Stimulated activated naive CD8-positive, alpha-beta T cell treated with anti-CD3 and anti-CD28 coated beads, Interleukin-15, amount 100 ng/mL, for 72 hours (primary cell): ENCODE measurements around the gene DBNDD2.

Experiments
- ATAC-seq: fragments of 150-1000 bp; cut with Tn5 transposase; 2 replicates; pipeline ENCODE4 v1.10.0; 2021; ENCODE audit warnings: mild to moderate bottlenecking, moderate library complexity
- DNase-seq, 2 donors: peaks; one replicate each; pipeline ENCODE4 v3.0.0; 2021 to 2022
- H3K27ac Mint-ChIP-seq, 2 donors: one replicate each; pipeline ENCODE4 v1.8.0; 2022; ENCODE audit warnings: mild to moderate bottlenecking in 2 of 2, mixed read lengths in 2 of 2, moderate library complexity in 2 of 2
- H3K27me3 Mint-ChIP-seq: one replicate; pipeline ENCODE4 v1.8.0; 2022; ENCODE audit warnings: mixed read lengths
- H3K4me1 Mint-ChIP-seq: one replicate; pipeline ENCODE4 v1.8.0; 2022; ENCODE audit warnings: mild to moderate bottlenecking, mixed read lengths
- H3K4me3 Mint-ChIP-seq, 2 donors: one replicate each; pipeline ENCODE4 v1.8.0; 2022; ENCODE audit warnings: mild to moderate bottlenecking in 2 of 2, mixed read lengths in 2 of 2, moderate library complexity in 1 of 2
- H3K9me3 Mint-ChIP-seq, 2 donors: one replicate each; pipeline ENCODE4 v1.8.0; 2022; ENCODE audit warnings: mixed read lengths in 2 of 2

The DBNDD2 gene

GRCh38 chr20:45448270-45448669, 40.2 kb downstream of the DBNDD2 start:
- DNase-seq (no peak), ATAC-seq (no peak)
- H3K9me3 Mint-ChIP-seq = no peaks in the 10 kb centered on the region
- no peak overlapping the region for H3K4me3 Mint-ChIP-seq
- H3K4me1 Mint-ChIP-seq = peaks cover 20% of the 10 kb centered on the region
- peaks cover 16% of the 10 kb centered on the region for H3K27me3 Mint-ChIP-seq
- no peak overlapping the region for H3K27ac Mint-ChIP-seq

DNA sequence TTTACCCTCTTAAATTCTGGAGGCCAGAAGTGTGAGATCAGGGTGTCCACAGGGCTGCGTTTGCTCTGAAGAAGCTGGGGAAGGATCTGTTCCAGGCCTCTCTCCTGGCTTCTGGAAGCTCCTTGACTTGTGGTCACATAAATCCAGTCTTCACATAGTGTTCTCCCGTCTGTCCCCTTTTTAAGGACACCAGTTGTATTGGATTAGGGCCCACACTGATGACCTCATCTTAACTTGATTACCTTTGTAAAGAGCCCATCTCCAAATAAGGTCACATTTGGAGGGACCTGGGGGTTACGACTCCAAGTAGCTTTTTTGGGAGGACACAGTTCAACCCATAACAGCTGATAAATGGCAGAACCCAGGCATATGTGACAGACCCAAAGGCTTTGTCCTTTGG, 41.4 kb downstream of the DBNDD2 start:
- no peak overlapping the region for H3K4me3 Mint-ChIP-seq
- H3K4me1 Mint-ChIP-seq = peaks cover 9% of the 10 kb centered on the region
- no peak for ATAC-seq
- H3K27me3 Mint-ChIP-seq = peaks cover 11% of the 10 kb centered on the region
- no peak for DNase-seq
- no peak overlapping the region for H3K27ac Mint-ChIP-seq
- no peaks in the 10 kb centered on the region for H3K9me3 Mint-ChIP-seq

- Mint-ChIP-seq H3K4me1 (peaks cover 5% of the 10 kb centered on the region), H3K27ac (no peak overlapping the region), H3K4me3 (no peak overlapping the region), H3K27me3 (peaks cover 4% of the 10 kb centered on the region), H3K9me3 (no peaks in the 10 kb centered on the region)
- DNase-seq = no peak
- ATAC-seq = peak; percentile 62
Observed at GRCh38 chr20:45450097-45450818, 42.2 kb downstream of the DBNDD2 start.

DNA sequence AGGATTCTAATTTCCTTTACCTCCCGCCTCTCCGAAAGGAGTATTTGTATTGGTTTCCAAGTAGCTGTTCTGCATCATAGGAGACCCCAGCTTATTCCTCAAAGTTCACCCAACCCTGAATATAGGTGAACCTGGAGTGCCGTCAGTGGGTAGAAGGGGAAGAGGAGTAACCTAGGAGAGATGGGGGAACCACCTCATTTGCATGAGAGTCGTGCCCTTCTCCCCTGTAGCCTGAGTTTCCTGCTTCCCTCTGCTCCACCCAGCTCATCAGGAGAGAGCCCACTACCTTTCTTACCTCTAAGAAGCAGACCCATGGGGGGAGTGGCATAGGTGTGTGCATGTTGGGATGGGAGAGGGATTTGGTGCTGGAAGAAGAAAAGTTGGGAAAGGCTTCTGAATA, 44.1 kb downstream of the DBNDD2 start:
- H3K27ac Mint-ChIP-seq = no peak overlapping the region
- no peaks in the 10 kb centered on the region for H3K27me3 Mint-ChIP-seq
- H3K9me3 Mint-ChIP-seq = no peaks in the 10 kb centered on the region
- ATAC-seq (no peak), DNase-seq (no peak)
- H3K4me1 Mint-ChIP-seq = peaks cover 5% of the 10 kb centered on the region
- no peak overlapping the region for H3K4me3 Mint-ChIP-seq

DNA sequence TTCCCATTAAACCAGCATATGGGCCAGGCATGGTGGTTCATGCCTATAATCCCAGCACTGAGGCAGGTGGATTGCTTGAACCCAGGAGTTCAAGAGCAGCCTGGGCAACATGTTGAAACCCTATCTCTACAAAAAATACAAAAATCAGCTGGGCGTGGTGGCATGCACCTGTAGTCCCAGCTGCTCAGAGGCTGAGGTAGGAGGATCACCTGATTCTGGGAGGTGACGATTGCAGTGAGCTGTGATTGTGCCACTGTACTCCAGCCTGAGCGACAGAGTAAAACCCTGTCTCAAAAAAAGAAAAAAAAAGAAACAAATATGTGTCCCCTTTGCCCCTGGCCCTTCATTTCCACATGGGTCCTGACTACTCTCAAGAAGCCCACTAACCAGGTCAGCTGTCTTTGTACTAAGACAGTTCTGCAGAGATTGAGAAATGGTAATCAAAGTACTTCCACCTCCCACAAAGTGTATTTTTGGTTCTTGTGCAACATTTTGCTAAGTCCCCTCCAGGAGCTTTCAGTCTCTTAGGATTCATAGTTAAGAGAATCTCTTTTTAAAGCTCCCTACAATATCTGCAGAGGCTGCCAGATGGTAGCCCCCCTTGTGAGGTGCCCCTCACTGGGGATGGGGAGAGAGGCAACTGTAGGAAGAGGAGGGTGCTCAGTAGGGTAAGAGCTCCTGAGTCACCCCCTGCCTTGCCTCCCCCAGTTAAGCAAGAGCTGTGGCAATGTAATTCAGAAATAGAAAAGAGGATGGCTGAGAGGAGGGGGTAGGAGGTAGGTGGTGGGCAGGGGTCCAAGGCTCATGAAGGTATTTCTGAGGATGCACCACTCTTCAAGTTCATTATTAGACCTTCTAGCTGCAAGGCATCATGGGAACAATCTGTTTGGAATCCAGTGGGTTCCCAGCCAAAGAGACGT, 44.9 kb downstream of the DBNDD2 start:
- Mint-ChIP-seq H3K4me1 (peaks cover 5% of the 10 kb centered on the region), H3K27me3 (no peaks in the 10 kb centered on the region), H3K9me3 (no peaks in the 10 kb centered on the region), H3K4me3 (no peak overlapping the region), H3K27ac (peak overlapping the region in 1 of 2 donors; percentile 37)
- ATAC-seq (no peak), DNase-seq (no peak)

DNA sequence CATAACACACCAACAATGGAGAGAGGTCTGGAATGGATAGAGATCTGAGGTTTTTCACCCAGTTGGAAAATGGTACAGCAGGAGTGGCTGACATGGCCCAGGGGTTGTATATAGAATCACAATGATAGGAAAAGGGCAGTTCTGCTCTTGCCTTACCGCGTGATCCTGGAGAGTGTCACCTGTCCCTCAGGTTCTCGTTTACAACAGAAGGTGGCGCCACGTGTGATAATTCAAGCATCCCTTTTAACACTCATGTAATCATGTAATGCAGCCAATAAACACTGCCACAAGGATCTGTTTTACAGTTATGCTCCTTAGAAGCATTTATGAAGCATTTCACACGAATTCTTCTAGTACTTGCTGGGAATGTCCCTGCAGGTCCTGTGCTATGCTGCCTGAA, 48.5 kb downstream of the DBNDD2 start:
- DNase-seq (peak; percentile 37 to 40), ATAC-seq (peak; percentile 74)
- Mint-ChIP-seq H3K4me1 (peaks cover 12% of the 10 kb centered on the region), H3K27ac (no peak overlapping the region), H3K27me3 (no peaks in the 10 kb centered on the region), H3K9me3 (no peaks in the 10 kb centered on the region), H3K4me3 (no peak overlapping the region)

- ATAC-seq (no peak), DNase-seq (no peak)
- H3K4me1 Mint-ChIP-seq = peaks cover 7% of the 10 kb centered on the region
- H3K4me3 Mint-ChIP-seq = no peak overlapping the region
- H3K27ac Mint-ChIP-seq = no peak overlapping the region
- H3K9me3 Mint-ChIP-seq = no peaks in the 10 kb centered on the region
- no peaks in the 10 kb centered on the region for H3K27me3 Mint-ChIP-seq
Observed at GRCh38 chr20:45459606-45460005, 51.5 kb downstream of the DBNDD2 start.
